Stimulated activated CD8-positive, alpha-beta memory T cell treated with anti-CD3 and anti-CD28 coated beads, Interleukin-4, amount 100 ng/mL, for 1 hour (primary cell): ENCODE measurements around the gene CAV3.

Experiments
- DNase-seq, 2 donors: peaks; one replicate each; pipeline ENCODE4 v3.0.0-alpha.2; 2020; ENCODE audit warnings: low read depth in 2 of 2, low spot score in 1 of 2

The CAV3 gene

DNA sequence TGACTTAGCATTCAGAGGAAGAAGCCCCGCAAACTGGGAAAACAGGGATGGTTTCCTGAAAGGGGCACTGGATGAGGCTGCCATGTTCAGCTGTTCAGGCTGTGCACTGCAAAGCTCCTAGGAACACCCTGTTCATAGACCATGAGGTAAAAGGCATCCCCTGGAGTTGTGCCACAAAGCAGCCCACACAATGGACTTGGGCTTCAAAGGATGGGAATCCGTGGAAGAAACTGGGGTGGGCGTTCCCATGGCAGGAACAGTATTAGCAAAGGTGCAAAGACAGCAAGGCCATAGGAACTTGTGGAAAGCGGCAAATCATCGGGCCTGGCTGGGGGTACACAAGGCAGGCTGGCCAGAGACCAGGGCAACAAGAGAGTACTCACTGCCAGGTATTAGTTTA, 26.9 kb downstream of the CAV3 start:
- no peak for DNase-seq

DNA sequence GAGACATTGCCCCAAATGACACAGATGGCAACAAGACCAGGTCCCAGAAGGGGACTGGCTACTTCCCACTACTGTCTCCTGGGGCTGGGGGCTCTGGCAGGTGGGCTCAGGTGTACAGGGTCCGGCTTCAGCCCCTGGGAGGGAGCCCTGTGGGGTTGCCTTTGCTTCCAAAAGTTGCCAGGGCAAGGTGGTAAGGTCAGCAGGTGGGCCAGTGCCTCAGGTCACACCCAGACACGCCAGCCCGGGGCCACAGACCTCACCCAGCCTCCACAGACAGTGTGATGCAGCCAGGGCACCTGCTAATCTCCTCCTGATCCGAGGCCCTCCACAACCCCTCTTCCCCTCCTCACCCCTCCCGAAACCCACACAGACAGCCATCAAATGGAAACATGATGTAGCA, 28.3 kb downstream of the CAV3 start:
- DNase-seq, result no peak

DNA sequence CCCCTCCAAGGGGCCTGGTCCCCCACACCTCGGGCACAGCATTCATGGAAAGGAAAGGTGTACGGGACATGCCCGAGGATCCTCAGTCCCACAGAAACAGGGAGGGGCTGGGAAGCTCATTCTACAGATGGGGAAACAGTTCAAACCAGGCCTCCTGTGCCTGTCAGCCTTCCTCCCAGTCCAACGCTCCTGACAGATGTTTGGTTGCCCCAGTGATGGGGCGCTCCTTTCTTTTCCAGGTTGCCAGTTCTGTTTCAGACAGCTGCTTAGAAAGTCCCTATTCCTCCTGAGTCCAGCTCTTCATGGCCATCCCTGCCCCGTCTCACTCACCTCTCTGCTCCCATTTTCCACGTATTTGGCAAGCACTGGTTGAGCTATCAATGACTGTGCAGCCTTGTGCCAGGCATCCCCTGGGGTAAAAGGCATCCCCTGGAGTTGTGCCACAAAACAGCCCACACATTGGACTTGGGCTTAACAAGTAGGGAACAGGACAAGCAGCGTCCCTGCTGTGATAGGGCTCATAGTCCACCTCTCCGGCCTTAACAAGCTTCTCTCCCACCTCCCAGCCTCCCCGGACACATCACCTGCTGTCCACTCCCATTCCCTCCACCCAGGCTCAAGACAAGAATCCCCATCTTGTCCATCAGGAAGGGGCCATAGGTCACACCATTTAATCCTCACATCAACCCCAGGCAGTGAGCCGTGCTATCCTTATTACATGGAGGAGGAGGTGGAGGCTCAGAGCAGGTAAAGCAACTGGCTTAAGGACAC, 29.2 kb downstream of the CAV3 start:
- DNase-seq, result no peak

DNA sequence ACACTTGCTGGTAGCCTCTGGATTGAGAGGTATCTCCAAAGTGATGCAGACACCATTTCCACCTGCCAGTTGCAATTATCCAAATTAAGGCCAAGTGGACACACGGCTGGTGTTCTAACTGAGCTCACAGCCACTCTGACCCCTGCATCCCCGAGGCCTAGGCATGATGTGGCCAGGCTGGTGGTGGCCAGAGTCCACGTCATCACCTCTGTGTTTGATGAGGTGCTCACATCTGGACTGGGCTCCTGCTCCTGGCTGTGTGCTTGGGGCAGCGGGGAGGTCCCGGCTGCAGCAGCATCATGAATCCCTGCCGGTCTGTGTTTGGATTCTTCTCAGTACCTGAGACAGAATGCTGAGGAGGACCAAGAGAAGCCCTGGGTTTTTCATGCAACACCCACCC, 30.9 kb downstream of the CAV3 start:
- no peak for DNase-seq

DNA sequence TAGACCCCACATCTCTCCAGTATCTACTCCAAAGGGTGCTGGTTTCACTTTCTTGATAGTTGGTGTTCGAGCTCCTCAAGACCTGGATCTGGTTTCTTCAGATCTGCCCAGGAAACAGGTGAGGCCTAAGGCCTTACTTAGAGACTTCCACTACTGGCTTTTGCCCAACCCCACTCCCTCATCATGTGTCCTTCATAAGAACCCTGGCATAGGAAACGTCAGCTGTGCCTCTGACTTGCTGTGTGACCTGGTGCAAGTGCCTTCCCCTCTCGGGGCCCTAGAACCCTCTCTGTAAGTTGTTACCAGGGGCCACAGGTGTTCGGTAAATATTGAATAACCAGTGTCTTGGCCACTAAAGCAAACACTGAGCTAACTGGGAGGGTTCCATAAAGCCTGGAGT, 31.9 kb downstream of the CAV3 start:
- DNase-seq, result no peak

DNA sequence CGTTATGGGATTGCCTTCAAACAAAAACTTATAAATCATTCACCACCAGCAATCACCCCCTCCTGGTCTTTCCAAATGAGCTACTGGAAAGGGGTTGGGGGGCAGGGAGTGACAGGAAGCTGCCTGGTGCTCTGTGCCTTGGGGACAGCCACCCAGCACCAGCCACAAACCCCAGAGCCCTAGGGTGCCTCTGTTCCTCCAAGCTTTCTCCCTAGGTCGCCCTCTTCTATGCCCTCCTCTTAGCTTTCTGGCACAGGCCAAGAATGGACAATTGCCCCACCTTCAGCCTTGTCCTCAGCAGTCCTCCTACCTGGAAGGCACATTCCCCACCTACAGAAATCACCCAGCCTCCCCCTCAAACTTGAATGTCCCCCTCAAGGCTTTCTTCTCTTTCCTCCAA, 32.5 kb downstream of the CAV3 start:
- DNase-seq, result no peak

DNA sequence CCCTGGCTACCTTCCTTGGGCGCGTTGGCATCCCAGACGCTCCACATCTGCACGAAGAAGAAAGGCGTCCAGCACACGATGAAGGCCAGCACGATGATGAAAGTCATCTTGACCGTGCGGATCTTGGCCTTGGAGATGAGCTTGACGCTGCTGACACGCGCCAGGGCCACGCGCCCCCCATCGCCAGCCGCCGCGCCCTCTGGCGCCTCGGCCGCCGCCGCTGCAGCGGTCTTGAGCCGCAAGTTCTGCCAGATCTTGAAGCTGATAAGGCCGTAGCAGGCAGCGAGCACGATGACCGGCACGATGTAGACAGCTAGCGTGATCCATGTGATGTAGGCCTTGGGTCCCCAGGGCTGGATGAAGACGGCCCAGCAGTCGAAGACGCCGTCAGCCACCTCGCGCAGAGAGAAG, 33.7 kb downstream of the CAV3 start:
- no peak for DNase-seq

DNA sequence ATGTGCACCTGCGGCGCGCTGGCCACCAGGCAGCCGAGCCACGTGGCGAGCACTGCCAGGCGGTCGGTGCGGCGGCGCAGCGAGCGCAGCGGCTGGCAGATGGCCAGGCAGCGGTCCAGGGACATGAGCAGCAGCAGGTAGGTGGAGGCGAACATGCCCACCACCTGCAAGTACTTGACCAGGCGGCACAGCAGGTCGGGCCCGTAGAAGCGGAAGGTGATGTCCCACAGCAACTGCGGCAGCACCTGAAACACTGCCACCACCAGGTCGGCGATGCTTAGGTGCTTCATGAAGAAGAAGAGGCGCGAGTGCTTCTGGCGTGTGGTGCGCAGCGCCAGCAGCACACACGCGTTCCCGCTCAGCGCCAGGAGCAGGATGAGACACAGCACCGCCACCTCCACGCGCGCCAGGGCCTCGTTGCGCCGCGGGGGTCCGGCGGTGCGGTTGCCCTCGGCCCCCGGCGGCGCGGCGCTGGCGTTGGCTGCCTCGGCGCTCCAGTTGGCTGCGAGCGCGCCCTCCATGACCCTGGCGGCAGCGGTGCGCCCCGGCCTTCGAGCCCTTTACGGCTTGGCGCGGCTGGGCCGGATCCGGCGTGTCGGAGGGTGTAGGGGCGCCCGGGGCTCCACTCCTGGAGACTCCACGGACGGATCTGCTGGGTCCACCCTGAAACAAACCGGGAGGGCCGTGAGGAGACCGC, 34.2 kb downstream of the CAV3 start:
- no peak for DNase-seq

DNA sequence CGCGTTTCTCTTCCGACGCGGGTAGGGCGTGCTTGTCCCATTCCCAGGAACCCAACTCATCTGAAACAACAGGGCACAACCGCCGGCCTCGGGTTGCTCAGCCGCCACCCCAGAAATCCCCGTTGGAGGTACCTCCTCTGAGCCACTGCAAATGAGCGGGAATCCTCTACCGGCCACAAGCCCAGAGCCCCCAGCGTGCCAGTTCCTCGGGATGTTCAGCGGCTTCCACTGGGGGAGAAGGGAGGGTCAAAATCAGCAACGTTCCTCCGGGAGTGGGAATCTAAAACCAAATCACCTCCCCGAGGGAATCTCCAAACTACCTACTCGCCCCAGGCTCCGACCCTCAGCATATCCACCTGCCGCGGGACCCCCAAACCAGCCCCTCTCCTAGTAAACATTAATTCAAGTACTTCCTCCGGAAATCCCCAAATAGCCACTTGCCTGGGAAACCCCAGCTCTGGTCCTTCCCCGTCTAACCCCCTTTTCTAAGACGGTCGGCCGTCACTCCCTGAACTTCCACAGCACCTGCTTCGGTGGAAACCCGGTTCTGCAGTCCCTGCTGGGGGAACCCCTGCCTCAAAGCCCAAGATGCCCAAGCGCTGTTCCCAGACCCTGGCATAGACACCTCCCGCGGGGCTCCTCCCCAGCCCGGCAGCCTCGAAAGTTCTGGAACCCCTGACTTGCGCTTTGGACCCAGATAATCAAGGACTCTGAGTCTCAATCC, 34.9 kb downstream of the CAV3 start:
- no peak for DNase-seq

DNA sequence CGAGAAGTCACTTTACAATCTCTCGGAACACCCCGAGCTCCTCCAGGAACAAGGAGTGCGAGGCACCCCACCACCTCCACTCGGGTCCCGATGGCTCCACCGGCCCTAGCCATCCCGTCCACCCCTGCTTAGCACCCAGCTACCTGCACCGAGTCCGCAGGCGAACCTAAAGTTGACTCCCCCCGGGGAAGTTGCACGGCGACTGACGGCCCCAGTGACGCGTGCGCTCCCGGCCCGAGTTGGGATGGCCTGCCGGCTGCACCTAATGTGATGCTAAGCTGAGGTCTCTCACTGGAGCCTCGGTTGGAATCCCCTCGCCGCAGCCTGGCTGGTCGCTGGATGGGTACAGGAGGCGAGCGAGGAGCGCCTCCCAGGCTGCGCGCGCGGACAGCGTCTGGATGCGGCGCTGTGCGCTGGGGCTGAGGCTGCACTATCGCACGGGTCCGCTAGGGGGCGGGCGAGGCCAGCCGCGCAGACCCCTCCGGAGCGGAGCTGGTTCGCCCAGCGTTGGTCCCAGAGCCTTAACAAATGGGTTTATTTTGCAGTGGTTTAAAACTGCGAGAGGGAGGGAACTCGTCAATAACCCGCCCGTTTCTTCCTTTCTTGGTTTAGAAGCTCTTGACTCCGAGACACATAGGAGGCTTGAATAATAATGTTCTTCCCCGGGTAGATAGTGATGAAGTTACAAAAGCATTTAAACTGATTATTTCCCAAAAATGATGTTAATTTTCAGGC, 35.7 kb downstream of the CAV3 start, which contains the start of gene OXTR:
Gene OXTR, minus strand, starts transcription at position 526 of the 735 bp plus-strand sequence. CDS start 1,426 bp downstream, outside the sequence.
- peak; percentile 13 to 18 for DNase-seq

DNA sequence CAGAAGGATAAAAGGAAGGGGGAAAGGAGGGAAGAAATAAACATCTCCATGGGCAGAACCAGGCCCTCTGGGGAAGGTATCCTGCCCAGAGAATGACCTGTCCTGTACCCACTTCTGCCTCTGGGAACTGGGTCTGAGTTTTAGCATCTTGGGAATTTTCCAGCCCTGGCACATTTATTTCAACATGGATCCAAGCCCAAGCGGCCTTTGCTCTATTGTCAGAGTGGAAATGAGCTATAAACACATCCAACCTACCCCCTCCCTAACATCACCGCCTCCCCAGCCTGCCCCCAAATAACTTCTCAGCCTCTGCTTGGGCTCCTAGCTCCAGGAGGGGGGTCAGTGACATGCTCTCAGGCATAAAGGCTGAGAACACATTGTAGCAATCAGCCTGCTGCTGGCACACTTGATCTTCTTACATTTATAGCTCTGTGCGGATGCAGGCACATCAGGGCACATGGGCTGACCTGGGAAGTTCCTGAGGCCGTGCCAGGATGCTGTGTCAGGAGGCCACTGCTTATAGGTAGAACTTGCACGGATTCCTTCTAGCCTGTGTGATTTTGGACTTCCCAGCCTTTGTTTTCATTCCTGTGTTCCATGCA, 40.4 kb downstream of the CAV3 start:
- DNase-seq, result no peak

DNA sequence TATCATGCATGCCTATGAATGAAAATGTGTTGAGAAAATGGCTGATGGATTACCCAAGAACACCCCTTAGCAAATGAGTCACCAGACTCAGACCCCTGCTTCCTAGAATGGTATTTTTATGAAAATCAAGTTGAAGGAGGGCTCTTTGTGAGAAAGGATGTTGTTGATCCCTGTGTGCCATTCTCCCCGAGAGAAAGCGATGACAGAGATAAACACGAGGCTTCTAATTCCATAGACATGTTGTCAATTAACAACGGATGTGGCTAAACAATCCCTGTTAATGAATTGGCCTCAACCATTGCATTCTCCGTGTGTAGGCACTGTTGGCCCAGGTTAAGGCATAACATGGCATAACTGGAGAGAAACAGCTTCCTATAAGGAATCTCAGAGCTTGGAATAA, 41.6 kb downstream of the CAV3 start:
- DNase-seq, result no peak

DNA sequence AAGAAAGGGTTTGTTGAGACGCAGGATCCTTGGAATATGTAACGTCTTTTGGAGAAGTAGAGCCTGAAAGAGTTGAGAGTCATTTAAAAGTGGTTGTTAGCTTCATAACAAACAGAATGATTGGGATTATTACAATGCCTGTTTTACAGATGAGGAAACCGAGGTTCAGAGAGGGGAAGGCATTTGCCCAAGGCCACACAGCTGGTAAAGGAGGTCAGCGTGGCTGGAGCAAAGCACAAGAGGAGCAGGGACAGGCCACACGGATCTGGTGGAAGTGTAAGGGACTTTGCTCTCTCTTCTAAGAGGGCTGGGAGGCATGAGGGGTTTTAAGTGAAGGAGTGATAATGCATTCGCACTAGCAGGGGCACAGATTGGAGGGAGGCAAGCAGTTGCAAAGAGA, 42.0 kb downstream of the CAV3 start:
- no peak for DNase-seq

DNA sequence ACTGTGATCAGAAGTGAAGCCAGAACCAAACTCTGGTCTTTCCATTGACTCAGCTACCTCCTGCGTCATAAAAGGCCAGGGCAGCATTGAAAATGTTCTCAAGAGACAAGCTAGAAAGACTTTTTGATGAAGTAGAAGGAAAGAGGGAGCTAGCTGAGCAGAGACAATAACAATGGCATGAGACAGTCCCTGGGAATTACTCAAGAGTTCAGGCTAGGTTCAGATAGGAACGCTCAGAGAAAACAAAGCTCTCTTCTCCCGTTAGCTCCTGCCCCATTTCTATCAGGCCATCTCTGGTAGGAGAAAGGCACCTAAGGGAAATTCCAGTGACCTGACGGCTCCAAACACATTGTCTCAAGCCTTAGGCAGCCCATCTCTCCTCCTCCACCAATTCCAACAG, 42.8 kb downstream of the CAV3 start:
- no peak for DNase-seq

DNA sequence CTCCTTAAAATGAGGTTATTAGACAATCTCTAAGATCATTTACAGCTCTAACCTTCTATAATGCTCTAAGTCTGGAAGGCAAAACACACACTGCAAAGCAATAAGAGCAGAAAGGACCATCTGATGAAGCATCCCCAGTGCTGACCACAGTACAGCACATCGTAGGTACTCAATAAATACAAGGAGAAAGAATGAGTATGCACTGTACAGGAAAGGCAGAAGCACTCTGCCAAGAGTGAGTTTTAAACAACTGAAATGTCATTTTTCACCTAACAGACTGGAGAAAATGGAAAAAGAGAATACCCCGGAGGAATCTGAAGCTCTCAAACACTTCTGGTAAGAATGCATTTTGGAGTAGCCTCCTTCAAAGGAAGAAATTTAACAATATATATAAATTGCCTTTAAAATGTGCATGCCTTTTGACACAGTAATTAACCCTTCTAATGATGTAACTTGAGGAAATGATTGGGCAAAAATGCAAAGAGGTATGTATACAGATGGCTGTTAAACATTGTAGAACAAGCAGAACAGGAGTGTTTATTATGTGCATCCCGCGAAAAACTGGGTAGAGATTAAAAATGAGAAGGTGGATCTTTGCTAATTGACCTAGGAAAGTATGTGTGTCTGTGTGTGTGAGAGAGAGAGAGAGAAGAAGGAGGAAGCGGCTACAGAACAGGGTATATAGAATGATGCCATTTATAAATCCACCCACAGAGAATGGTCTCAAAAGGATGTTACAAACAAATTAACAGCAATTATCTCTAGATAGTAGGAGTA, 43.8 kb downstream of the CAV3 start:
- no peak for DNase-seq

DNA sequence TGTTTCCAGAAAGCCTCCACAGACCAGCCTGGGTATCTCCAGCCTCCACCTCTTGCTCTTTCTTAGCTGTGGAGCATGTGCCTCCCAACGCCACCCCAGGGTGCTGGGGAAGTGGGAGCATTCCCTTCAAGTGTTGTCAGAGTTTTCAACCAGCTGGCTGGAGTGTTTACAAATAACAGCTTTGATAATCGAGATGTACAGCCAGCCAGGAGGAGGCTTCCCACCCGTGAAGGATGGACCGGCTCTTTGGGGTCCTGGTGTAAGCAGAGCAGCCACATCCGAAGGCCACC, 44.3 kb downstream of the CAV3 start:
- no peak for DNase-seq

DNA sequence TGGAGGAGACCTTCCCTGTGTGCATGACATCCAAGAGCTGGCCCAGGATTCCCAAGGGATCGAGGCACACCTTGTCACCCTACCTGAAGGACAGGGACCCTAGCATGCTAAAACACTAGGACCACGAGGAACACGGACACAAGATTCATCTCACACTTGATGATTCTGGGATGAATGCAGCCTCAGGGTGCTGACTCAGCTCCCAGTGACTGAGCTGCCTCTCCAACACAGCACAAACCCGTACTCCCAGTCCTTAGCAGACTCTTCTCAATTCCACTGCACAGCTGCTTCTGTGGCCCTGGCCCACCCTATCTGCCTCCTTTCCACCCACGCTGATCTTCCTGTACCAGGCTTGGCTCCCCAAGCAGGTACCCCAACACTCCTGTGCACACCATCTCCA, 44.9 kb downstream of the CAV3 start:
- no peak for DNase-seq

DNA sequence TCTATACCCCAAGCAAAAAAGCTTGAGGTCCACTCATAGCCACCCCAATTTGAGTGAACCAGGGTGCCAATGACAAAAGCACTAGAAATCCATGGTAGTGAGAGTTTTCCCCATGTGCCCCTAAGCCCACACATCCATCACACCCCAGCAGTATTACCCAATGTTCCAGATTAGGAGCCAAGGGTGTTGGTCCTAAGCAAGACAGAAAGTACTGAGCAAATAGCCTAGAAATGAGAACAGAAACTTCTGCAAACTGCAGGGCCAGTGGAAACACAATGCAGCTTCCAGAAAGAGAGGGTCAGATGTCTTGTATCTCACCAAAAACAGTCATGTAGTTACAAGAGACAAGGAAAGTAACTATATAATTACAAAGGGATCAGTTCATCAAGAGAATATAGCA, 46.7 kb downstream of the CAV3 start:
- DNase-seq, result no peak

DNA sequence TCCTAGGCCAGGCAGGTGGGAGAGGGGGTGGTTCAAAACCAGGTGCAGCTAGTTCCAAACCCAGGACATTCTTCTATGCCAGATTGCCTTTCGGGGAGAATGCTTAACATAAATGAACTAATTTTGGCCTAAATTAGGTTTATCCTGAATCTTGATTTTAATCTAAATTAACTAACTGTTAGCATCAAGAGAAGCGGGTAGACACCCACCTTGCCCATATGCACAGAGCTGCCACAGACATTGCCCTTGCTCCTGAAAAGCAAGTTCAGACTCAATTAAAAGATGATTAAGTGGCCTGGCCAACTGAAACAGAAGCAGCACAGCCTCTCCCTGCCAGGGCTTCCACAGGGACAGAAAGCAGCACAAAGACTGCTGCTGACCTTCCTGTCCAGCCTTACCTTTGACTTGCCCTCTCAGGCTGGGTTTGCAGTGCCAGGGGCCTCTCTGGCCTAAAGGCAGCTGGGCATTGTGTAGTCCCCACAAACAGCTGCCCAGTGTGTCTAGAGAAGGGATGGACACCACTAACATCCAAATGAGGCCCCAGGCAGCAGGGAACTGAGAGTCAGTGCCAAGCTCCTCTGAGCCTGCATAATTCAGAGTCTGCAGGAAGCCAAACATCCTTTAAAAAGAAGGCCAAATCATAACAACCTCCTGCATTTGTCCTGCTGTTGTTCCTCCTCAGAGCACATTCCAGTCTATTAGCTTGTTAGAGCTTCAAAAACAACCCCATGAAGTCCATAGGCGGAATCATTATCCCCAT, 51.3 kb downstream of the CAV3 start:
- no peak for DNase-seq

DNA sequence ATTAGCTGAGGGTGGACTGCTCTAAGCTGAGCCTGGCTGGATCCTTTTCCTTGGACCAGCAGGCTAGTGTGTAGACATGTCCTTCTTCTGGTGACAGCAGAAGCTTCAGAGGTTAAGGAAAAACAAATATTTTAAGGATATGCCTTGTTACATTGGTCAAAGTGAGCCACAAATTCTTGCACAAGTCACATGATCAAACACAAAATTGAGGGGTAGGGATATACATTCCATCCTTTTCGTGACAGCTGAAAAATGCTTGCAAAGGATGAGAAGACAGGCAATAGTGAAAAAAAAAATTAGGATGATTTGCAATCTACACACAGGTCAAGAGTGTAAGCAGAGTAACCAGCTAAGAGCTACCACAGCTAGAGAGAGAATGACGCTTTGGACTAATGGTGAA, 56.9 kb downstream of the CAV3 start:
- DNase-seq, result no peak
